Esophagus mucosa (tissue), 1 donor: Measurements from ENCODE around the gene TMTC3. TPM values are rescaled to one million over a fixed set of nuclear protein-coding genes. Genes with fewer than 3 reads are reported as not detected.
A peak's percentile ranks its signal among the peaks of the same experiment; 100 is the strongest.

Source experiments
- ATAC-seq: fragments of 200-7000 bp; cut with Tn5 transposase; one replicate; pipeline ENCODE4 v1.9.1; 2020
- total RNA-seq: library from RNA; stranded (reverse); gene quantifications from one replicate; pipeline ENCODE4 v1.2.4, GENCODE V29; 2023
- donor health status: DM: yes; HTN: yes; CAD: no.

Gene TMTC3
- total RNA-seq, 1 donor from 2014 or later = 26.7 TPM

- no peak for ATAC-seq
Measured at GRCh38 chr12:88227871-88228270, 85.8 kb downstream of the TMTC3 start.

GRCh38 chr12:88228720-88229119 lies 86.6 kb downstream of the TMTC3 start:
- ATAC-seq = no peak

- no peak for ATAC-seq
Measured at GRCh38 chr12:88230271-88230670, 88.2 kb downstream of the TMTC3 start.

- ATAC-seq = no peak
Measured at GRCh38 chr12:88235183-88235833, 93.2 kb downstream of the TMTC3 start.

GRCh38 chr12:88237954-88238353 lies 95.8 kb downstream of the TMTC3 start:
- peak; percentile 74 for ATAC-seq

- no peak for ATAC-seq
Measured at GRCh38 chr12:88238406-88238805, 96.3 kb downstream of the TMTC3 start.

GRCh38 chr12:88241862-88242570 lies 99.9 kb downstream of the TMTC3 start:
- ATAC-seq = peak; percentile 94

- no peak for ATAC-seq
Measured at GRCh38 chr12:88242571-88242925, 100.4 kb downstream of the TMTC3 start.

- ATAC-seq = no peak
Measured at GRCh38 chr12:88242939-88243338, 100.8 kb downstream of the TMTC3 start.

GRCh38 chr12:88243982-88244381 lies 101.9 kb downstream of the TMTC3 start:
- no peak for ATAC-seq

GRCh38 chr12:88245905-88246304 lies 103.8 kb downstream of the TMTC3 start:
- ATAC-seq = no peak

GRCh38 chr12:88247241-88247643 lies 105.1 kb downstream of the TMTC3 start:
- no peak for ATAC-seq

GRCh38 chr12:88248606-88249005 lies 106.5 kb downstream of the TMTC3 start:
- no peak for ATAC-seq

Other genes starting within 250 kb of the TMTC3 start
- gene C12orf50, start 112.9 kb upstream of the TMTC3 start, total RNA-seq = not detected
- 2.7 TPM for gene CEP290, start 219 bp upstream of the TMTC3 start, total RNA-seq